HG03442 (cell line): ENCODE data around the gene TCP11.

Experiments
- ATAC-seq: cut with Tn5 transposase; IDR thresholded peaks from one replicate; pipeline ENCODE4 v1.9.1; 2021; ENCODE audit warnings: mild to moderate bottlenecking, moderate library complexity; ENCODE audit not compliant: unreplicated experiment

TCP11 gene

GRCh38 chr6:35096129-35096862, 44.8 kb downstream of the TCP11 start:
- ATAC-seq = no peak

GRCh38 chr6:35094183-35094582, 47.0 kb downstream of the TCP11 start:
- no peak for ATAC-seq

- ATAC-seq = no peak
Observed at GRCh38 chr6:35093783-35094182, 47.4 kb downstream of the TCP11 start.

- ATAC-seq = no peak
Observed at GRCh38 chr6:35093118-35093445, 48.1 kb downstream of the TCP11 start.

- no peak for ATAC-seq
Observed at GRCh38 chr6:35092362-35093117, 48.6 kb downstream of the TCP11 start.

- ATAC-seq = no peak
Observed at GRCh38 chr6:35091346-35092083, 49.6 kb downstream of the TCP11 start.

GRCh38 chr6:35090734-35091133, 50.4 kb downstream of the TCP11 start:
- no peak for ATAC-seq

GRCh38 chr6:35089935-35090505, 51.1 kb downstream of the TCP11 start:
- no peak for ATAC-seq

GRCh38 chr6:35089216-35089934, 51.8 kb downstream of the TCP11 start:
- no peak for ATAC-seq

GRCh38 chr6:35088281-35089215, 52.6 kb downstream of the TCP11 start:
- no peak for ATAC-seq

- no peak for ATAC-seq
Observed at GRCh38 chr6:35087361-35088280, 53.5 kb downstream of the TCP11 start.

- no peak for ATAC-seq
Observed at GRCh38 chr6:35086636-35087360, 54.3 kb downstream of the TCP11 start.

GRCh38 chr6:35086282-35086632, 54.9 kb downstream of the TCP11 start:
- ATAC-seq = no peak

- no peak for ATAC-seq
Observed at GRCh38 chr6:35085359-35086281, 55.5 kb downstream of the TCP11 start.

- ATAC-seq = no peak
Observed at GRCh38 chr6:35084511-35085203, 56.5 kb downstream of the TCP11 start.

GRCh38 chr6:35084041-35084491, 57.1 kb downstream of the TCP11 start:
- ATAC-seq = no peak
